Measurements from ENCODE around the gene FARSB. TPM values are rescaled to one million over a fixed set of nuclear protein-coding genes. Genes with fewer than 3 reads are reported as not detected.

The FARSB gene
- total and polyA plus RNA-seq, 4 donors, result 16.2 to 41.8 (median 32.4) TPM

- H3K9me3 ChIP-seq (ENCODE audit: control insufficient read depth, insufficient read depth, low read length), result no peaks in the 10 kb centered on the region
- no CpG with 5 or more reads among the region's 4 CpGs for WGBS (ENCODE audit: insufficient coverage)
- no peak overlapping the region for H3K27ac ChIP-seq (ENCODE audit: low read depth, low read length)
- DNase-seq (ENCODE audit: low read depth in 4 of 6, low spot score in 6 of 6), result no peak
- H3K36me3 ChIP-seq (ENCODE audit: control insufficient read depth, insufficient read depth, low read length), result no peaks in the 10 kb centered on the region
- H3K27me3 ChIP-seq (ENCODE audit: control insufficient read depth, insufficient read depth, low read length), result no peaks in the 10 kb centered on the region
- no peaks in the 10 kb centered on the region for H3K4me1 ChIP-seq (ENCODE audit: control insufficient read depth, insufficient read depth, low read length)
- H3K4me3 ChIP-seq (ENCODE audit: low read depth, low read length), result no peak overlapping the region
These were observed 131.9 kb downstream of the FARSB start for GRCh38 chr2:222523783-222524544.

GRCh38 chr2:222522082-222522481, 133.8 kb downstream of the FARSB start:
- Histone ChIP-seq H3K4me1 (ENCODE audit: control insufficient read depth, insufficient read depth, low read length) (no peaks in the 10 kb centered on the region), H3K27me3 (ENCODE audit: control insufficient read depth, insufficient read depth, low read length) (no peaks in the 10 kb centered on the region), H3K9me3 (ENCODE audit: control insufficient read depth, insufficient read depth, low read length) (no peaks in the 10 kb centered on the region), H3K36me3 (ENCODE audit: control insufficient read depth, insufficient read depth, low read length) (no peaks in the 10 kb centered on the region), H3K4me3 (ENCODE audit: low read depth, low read length) (no peak overlapping the region), H3K27ac (ENCODE audit: low read depth, low read length) (no peak overlapping the region)
- peak in 1 of 6 donors; percentile 61 for DNase-seq (ENCODE audit: low read depth in 4 of 6, low spot score in 6 of 6)
- no CpG with 5 or more reads among the region's 1 CpG for WGBS (ENCODE audit: insufficient coverage)

GRCh38 chr2:222521099-222521498, 134.8 kb downstream of the FARSB start:
- H3K9me3 ChIP-seq (ENCODE audit: control insufficient read depth, insufficient read depth, low read length), result no peaks in the 10 kb centered on the region
- H3K4me3 ChIP-seq (ENCODE audit: low read depth, low read length), result no peak overlapping the region
- H3K27ac ChIP-seq (ENCODE audit: low read depth, low read length), result no peak overlapping the region
- DNase-seq (ENCODE audit: low read depth in 4 of 6, low spot score in 6 of 6), result no peak
- H3K36me3 ChIP-seq (ENCODE audit: control insufficient read depth, insufficient read depth, low read length), result no peaks in the 10 kb centered on the region
- WGBS (ENCODE audit: insufficient coverage), result 63% methylated on average over 1 of the region's 3 CpGs
- no peaks in the 10 kb centered on the region for H3K4me1 ChIP-seq (ENCODE audit: control insufficient read depth, insufficient read depth, low read length)
- no peaks in the 10 kb centered on the region for H3K27me3 ChIP-seq (ENCODE audit: control insufficient read depth, insufficient read depth, low read length)

Other genes with a start within 250 kb of the FARSB start
- 1 to 10 TPM; 1.7 to 8.9 TPM for gene SGPP2, start 231.5 kb downstream of the FARSB start, total RNA-seq
- gene SGPP2, start 231.5 kb downstream of the FARSB start, polyA plus RNA-seq (ENCODE audit: insufficient read length in 2 of 2), result 1 to 10 TPM; 4.4 to 5.2 TPM
- gene MOGAT1, start 15.6 kb upstream of the FARSB start, total RNA-seq, result under 1 TPM; 0.20 to 0.22 TPM
- gene MOGAT1, start 15.6 kb upstream of the FARSB start, polyA plus RNA-seq (ENCODE audit: insufficient read length in 2 of 2), result under 1 TPM in 1 of 2 donors, not detected in 1; 0.20 TPM
- 100 to 1,000 TPM; 102 to 227 TPM for gene ACSL3, start 204.9 kb upstream of the FARSB start, total RNA-seq
- 100 to 1,000 TPM; 101 to 128 TPM for gene ACSL3, start 204.9 kb upstream of the FARSB start, polyA plus RNA-seq (ENCODE audit: insufficient read length in 2 of 2)

Data from spinal cord (tissue), 10 donors.